ENCODE results near the gene TMEM131L.

The TMEM131L gene

GRCh38 chr4:153573881-153574802 lies 108.0 kb downstream of the TMEM131L start:
- Histone ChIP-seq H3K4me3 (ENCODE audit: low read length) (no peak overlapping the region), H3K27ac (ENCODE audit: low read depth, low read length) (no peak overlapping the region), H3K9ac (ENCODE audit: low read length) (no peak overlapping the region), H3K27me3 (ENCODE audit: control insufficient read depth, insufficient read depth, low read length) (no peaks in the 10 kb centered on the region), H3K4me1 (ENCODE audit: control insufficient read depth, insufficient read depth, low read length) (peaks cover 10% of the 10 kb centered on the region), H3K36me3 (ENCODE audit: control insufficient read depth, insufficient read depth, low read length) (no peaks in the 10 kb centered on the region)

- H3K27me3 ChIP-seq (ENCODE audit: control insufficient read depth, insufficient read depth, low read length): no peaks in the 10 kb centered on the region
- H3K9ac ChIP-seq (ENCODE audit: low read length): no peak overlapping the region
- peaks cover 10% of the 10 kb centered on the region for H3K4me1 ChIP-seq (ENCODE audit: control insufficient read depth, insufficient read depth, low read length)
- H3K4me3 ChIP-seq (ENCODE audit: low read length): no peak overlapping the region
- H3K36me3 ChIP-seq (ENCODE audit: control insufficient read depth, insufficient read depth, low read length): no peaks in the 10 kb centered on the region
- no peak overlapping the region for H3K27ac ChIP-seq (ENCODE audit: low read depth, low read length)
Observed at GRCh38 chr4:153576443-153576774, 110.2 kb downstream of the TMEM131L start.

- no peak overlapping the region for H3K9ac ChIP-seq (ENCODE audit: low read length)
- H3K36me3 ChIP-seq (ENCODE audit: control insufficient read depth, insufficient read depth, low read length): no peaks in the 10 kb centered on the region
- peaks cover 10% of the 10 kb centered on the region for H3K4me1 ChIP-seq (ENCODE audit: control insufficient read depth, insufficient read depth, low read length)
- no peak overlapping the region for H3K4me3 ChIP-seq (ENCODE audit: low read length)
- H3K27me3 ChIP-seq (ENCODE audit: control insufficient read depth, insufficient read depth, low read length): no peaks in the 10 kb centered on the region
- H3K27ac ChIP-seq (ENCODE audit: low read depth, low read length): no peak overlapping the region
Observed at GRCh38 chr4:153577053-153577452, 110.9 kb downstream of the TMEM131L start.

GRCh38 chr4:153579410-153579809 lies 113.2 kb downstream of the TMEM131L start:
- Histone ChIP-seq H3K9ac (ENCODE audit: low read length) (no peak overlapping the region), H3K36me3 (ENCODE audit: control insufficient read depth, insufficient read depth, low read length) (no peaks in the 10 kb centered on the region), H3K27me3 (ENCODE audit: control insufficient read depth, insufficient read depth, low read length) (no peaks in the 10 kb centered on the region), H3K4me1 (ENCODE audit: control insufficient read depth, insufficient read depth, low read length) (no peaks in the 10 kb centered on the region), H3K4me3 (ENCODE audit: low read length) (no peak overlapping the region), H3K27ac (ENCODE audit: low read depth, low read length) (no peak overlapping the region)

- H3K36me3 ChIP-seq (ENCODE audit: control insufficient read depth, insufficient read depth, low read length): no peaks in the 10 kb centered on the region
- H3K4me3 ChIP-seq (ENCODE audit: low read length): no peak overlapping the region
- no peak overlapping the region for H3K9ac ChIP-seq (ENCODE audit: low read length)
- no peaks in the 10 kb centered on the region for H3K4me1 ChIP-seq (ENCODE audit: control insufficient read depth, insufficient read depth, low read length)
- H3K27me3 ChIP-seq (ENCODE audit: control insufficient read depth, insufficient read depth, low read length): no peaks in the 10 kb centered on the region
- H3K27ac ChIP-seq (ENCODE audit: low read depth, low read length): no peak overlapping the region
Observed at GRCh38 chr4:153579872-153580271, 113.7 kb downstream of the TMEM131L start.

- Histone ChIP-seq H3K4me1 (ENCODE audit: control insufficient read depth, insufficient read depth, low read length) (no peaks in the 10 kb centered on the region), H3K9ac (ENCODE audit: low read length) (no peak overlapping the region), H3K4me3 (ENCODE audit: low read length) (no peak overlapping the region), H3K27me3 (ENCODE audit: control insufficient read depth, insufficient read depth, low read length) (no peaks in the 10 kb centered on the region), H3K27ac (ENCODE audit: low read depth, low read length) (no peak overlapping the region), H3K36me3 (ENCODE audit: control insufficient read depth, insufficient read depth, low read length) (peaks cover 2% of the 10 kb centered on the region)
Observed at GRCh38 chr4:153582954-153583702, 117.0 kb downstream of the TMEM131L start.

GRCh38 chr4:153585026-153585425 lies 118.9 kb downstream of the TMEM131L start:
- Histone ChIP-seq H3K27me3 (ENCODE audit: control insufficient read depth, insufficient read depth, low read length) (no peaks in the 10 kb centered on the region), H3K9ac (ENCODE audit: low read length) (no peak overlapping the region), H3K4me3 (ENCODE audit: low read length) (no peak overlapping the region), H3K4me1 (ENCODE audit: control insufficient read depth, insufficient read depth, low read length) (no peaks in the 10 kb centered on the region), H3K36me3 (ENCODE audit: control insufficient read depth, insufficient read depth, low read length) (peaks cover 7% of the 10 kb centered on the region), H3K27ac (ENCODE audit: low read depth, low read length) (no peak overlapping the region)

- H3K4me3 ChIP-seq (ENCODE audit: low read length): no peak overlapping the region
- no peaks in the 10 kb centered on the region for H3K27me3 ChIP-seq (ENCODE audit: control insufficient read depth, insufficient read depth, low read length)
- no peak overlapping the region for H3K27ac ChIP-seq (ENCODE audit: low read depth, low read length)
- peaks cover 8% of the 10 kb centered on the region for H3K4me1 ChIP-seq (ENCODE audit: control insufficient read depth, insufficient read depth, low read length)
- peaks cover 7% of the 10 kb centered on the region for H3K36me3 ChIP-seq (ENCODE audit: control insufficient read depth, insufficient read depth, low read length)
- H3K9ac ChIP-seq (ENCODE audit: low read length): no peak overlapping the region
Observed at GRCh38 chr4:153589703-153590595, 123.8 kb downstream of the TMEM131L start.

DNA sequence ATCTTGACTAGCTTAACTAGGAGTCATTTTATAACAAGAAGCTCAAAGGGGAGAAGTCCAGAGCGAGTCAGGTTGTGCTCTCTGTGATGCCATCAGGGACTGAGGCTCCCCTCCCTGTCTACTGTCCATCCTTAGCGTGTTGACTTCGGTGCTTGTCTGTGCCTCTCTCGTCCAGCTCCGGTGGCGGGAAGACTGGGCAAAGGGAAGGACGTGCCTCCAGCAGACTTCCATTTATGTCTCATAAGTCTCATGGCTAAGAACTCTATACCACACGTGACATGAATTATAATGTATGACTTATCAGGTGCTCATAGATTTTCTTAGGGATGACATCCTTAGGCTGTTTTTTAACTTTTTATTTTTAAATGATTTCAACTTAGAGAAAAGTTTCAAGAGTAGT lies 125.3 kb downstream of the TMEM131L start:
- Histone ChIP-seq H3K27me3 (ENCODE audit: control insufficient read depth, insufficient read depth, low read length) (no peaks in the 10 kb centered on the region), H3K4me1 (ENCODE audit: control insufficient read depth, insufficient read depth, low read length) (peaks cover 8% of the 10 kb centered on the region), H3K4me3 (ENCODE audit: low read length) (no peak overlapping the region), H3K9ac (ENCODE audit: low read length) (no peak overlapping the region), H3K36me3 (ENCODE audit: control insufficient read depth, insufficient read depth, low read length) (peaks cover 5% of the 10 kb centered on the region), H3K27ac (ENCODE audit: low read depth, low read length) (no peak overlapping the region)

GRCh38 chr4:153592064-153592463 lies 125.9 kb downstream of the TMEM131L start:
- Histone ChIP-seq H3K4me1 (ENCODE audit: control insufficient read depth, insufficient read depth, low read length) (peaks cover 8% of the 10 kb centered on the region), H3K4me3 (ENCODE audit: low read length) (no peak overlapping the region), H3K36me3 (ENCODE audit: control insufficient read depth, insufficient read depth, low read length) (peaks cover 5% of the 10 kb centered on the region), H3K27ac (ENCODE audit: low read depth, low read length) (no peak overlapping the region), H3K27me3 (ENCODE audit: control insufficient read depth, insufficient read depth, low read length) (no peaks in the 10 kb centered on the region), H3K9ac (ENCODE audit: low read length) (no peak overlapping the region)

DNA sequence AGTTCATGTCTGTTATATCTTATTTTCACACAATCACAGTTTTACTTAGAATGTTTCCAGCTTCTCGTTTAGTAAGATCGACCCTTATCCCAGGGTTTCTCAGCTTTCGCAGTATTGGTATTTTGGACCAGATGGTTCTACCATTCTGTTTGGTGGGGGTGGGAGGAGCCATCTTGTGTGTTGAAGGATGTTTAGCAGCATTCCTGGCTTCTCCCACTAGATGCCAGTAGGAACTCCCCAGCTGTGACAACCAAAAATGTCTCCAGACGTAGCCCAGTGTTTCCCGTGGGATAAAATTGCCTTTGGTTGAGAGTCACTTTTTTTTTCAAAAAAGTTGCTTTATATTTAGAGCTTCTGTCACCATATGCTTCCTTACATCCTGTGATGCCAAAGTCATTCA lies 127.0 kb downstream of the TMEM131L start:
- no peak overlapping the region for H3K27ac ChIP-seq (ENCODE audit: low read depth, low read length)
- peaks cover 5% of the 10 kb centered on the region for H3K36me3 ChIP-seq (ENCODE audit: control insufficient read depth, insufficient read depth, low read length)

GRCh38 chr4:153594210-153594609 lies 128.1 kb downstream of the TMEM131L start:
- H3K27me3 ChIP-seq (ENCODE audit: control insufficient read depth, insufficient read depth, low read length): no peaks in the 10 kb centered on the region
- H3K9ac ChIP-seq (ENCODE audit: low read length): no peak overlapping the region
- peaks cover 8% of the 10 kb centered on the region for H3K4me1 ChIP-seq (ENCODE audit: control insufficient read depth, insufficient read depth, low read length)
- H3K27ac ChIP-seq (ENCODE audit: low read depth, low read length): no peak overlapping the region
- H3K4me3 ChIP-seq (ENCODE audit: low read length): no peak overlapping the region
- peaks cover 7% of the 10 kb centered on the region for H3K36me3 ChIP-seq (ENCODE audit: control insufficient read depth, insufficient read depth, low read length)

More for the DNA sequence above, 127.0 kb downstream of the TMEM131L start:
- H3K27me3 ChIP-seq (ENCODE audit: control insufficient read depth, insufficient read depth, low read length): no peaks in the 10 kb centered on the region
- H3K4me1 ChIP-seq (ENCODE audit: control insufficient read depth, insufficient read depth, low read length): peaks cover 8% of the 10 kb centered on the region
- H3K9ac ChIP-seq (ENCODE audit: low read length): no peak overlapping the region
- no peak overlapping the region for H3K4me3 ChIP-seq (ENCODE audit: low read length)

Data from rectal smooth muscle tissue (tissue), 1 donor.